Measurements from ENCODE around the gene A2M. TPM values are rescaled to one million over a fixed set of nuclear protein-coding genes. Genes with fewer than 3 reads are reported as not detected.
A peak's percentile ranks its signal among the peaks of the same experiment; 100 is the strongest.

The A2M gene
- total RNA-seq, 2 experiments from 2014 or later: 0.16 TPM; not detected in 1

DNA sequence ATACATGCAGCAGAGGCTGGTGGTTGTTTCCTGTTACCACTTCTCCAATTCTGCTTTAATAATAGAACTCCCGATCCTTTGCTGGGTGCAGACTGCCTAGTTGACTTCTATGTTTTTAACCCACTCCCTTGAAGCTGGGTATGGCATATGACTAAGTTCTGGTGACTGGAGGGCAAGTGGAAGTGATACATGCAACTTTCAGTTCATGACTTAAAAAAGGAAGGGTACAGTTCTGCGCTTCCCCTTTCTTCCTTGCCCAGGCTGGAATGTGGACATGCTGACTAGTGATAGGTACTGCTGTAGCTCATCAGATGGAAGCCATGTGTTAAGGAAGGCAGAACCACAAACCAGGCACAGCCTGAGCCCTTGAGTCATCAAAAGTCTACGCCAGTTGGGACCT, 2.4 kb upstream of the A2M start:
- intact Hi-C loops (cut with DNase I, micrococcal nuclease): no loop called here
- DNase-seq (peak; percentile 7), ATAC-seq (peak; percentile 83)

GRCh38 chr12:9114946-9115345, 773 bp downstream of the A2M start:
- ATAC-seq (no peak), DNase-seq (no peak)
- intact Hi-C loops (cut with DNase I, micrococcal nuclease): no loop called here
- peaks cover 13% of the 10 kb centered on the region for H3K4me1 Mint-ChIP-seq
- ChIA-PET CTCF (interaction anchor here (0.9 kb wide), 1 partner anchor 14 kb away, joined by 3 read pairs; no protein-coding TSS in a partner anchor), POLR2A (no interaction called here)
- no peak overlapping the region for H3K27ac Mint-ChIP-seq
- H3K9me3 Mint-ChIP-seq (ENCODE audit: low read depth): no peaks in the 10 kb centered on the region
- H3K27me3 Mint-ChIP-seq: no peaks in the 10 kb centered on the region
- no peaks in the 10 kb centered on the region for H3K36me3 Mint-ChIP-seq (ENCODE audit: low read depth)
- no peak overlapping the region for H3K4me3 Mint-ChIP-seq

More for the DNA sequence above, 2.4 kb upstream of the A2M start:
- no peak overlapping the region for H3K4me3 Mint-ChIP-seq
- CTCF ChIA-PET: interaction anchor here (1.4 kb wide), 1 partner anchor 69 kb away, joined by 3 read pairs; no protein-coding TSS in a partner anchor
- POLR2A ChIA-PET: no interaction called here
- no peaks in the 10 kb centered on the region for H3K9me3 Mint-ChIP-seq (ENCODE audit: low read depth)
- H3K4me1 Mint-ChIP-seq: peaks cover 13% of the 10 kb centered on the region
- no peak overlapping the region for H3K27ac Mint-ChIP-seq
- H3K27me3 Mint-ChIP-seq: no peaks in the 10 kb centered on the region
- no peaks in the 10 kb centered on the region for H3K36me3 Mint-ChIP-seq (ENCODE audit: low read depth)

GRCh38 chr12:9113987-9114309, 1.8 kb downstream of the A2M start:
- Mint-ChIP-seq H3K27ac (no peak overlapping the region), H3K9me3 (ENCODE audit: low read depth) (no peaks in the 10 kb centered on the region), H3K36me3 (ENCODE audit: low read depth) (no peaks in the 10 kb centered on the region), H3K27me3 (no peaks in the 10 kb centered on the region), H3K4me3 (no peak overlapping the region), H3K4me1 (peaks cover 13% of the 10 kb centered on the region)
- ChIA-PET POLR2A (no interaction called here), CTCF (interaction anchor here (0.7 kb wide), 1 partner anchor 9 kb away, joined by 3 read pairs; no protein-coding TSS in a partner anchor)
- DNase-seq: no peak
- intact Hi-C loops (cut with DNase I, micrococcal nuclease): no loop called here
- ATAC-seq: no peak

- DNase-seq (no peak), ATAC-seq (no peak)
- H3K9me3 Mint-ChIP-seq (ENCODE audit: low read depth): no peaks in the 10 kb centered on the region
- POLR2A ChIA-PET: interaction anchor here (0.6 kb wide), 1 partner anchor 49 kb away, joined by 3 read pairs; no protein-coding TSS in a partner anchor
- intact Hi-C loops (cut with DNase I, micrococcal nuclease): no loop called here
- H3K27me3 Mint-ChIP-seq: no peaks in the 10 kb centered on the region
- peaks cover 13% of the 10 kb centered on the region for H3K4me1 Mint-ChIP-seq
- CTCF ChIA-PET: interaction anchor here (1.0 kb wide), 1 partner anchor 14 kb away, joined by 4 read pairs; no protein-coding TSS in a partner anchor
- H3K27ac Mint-ChIP-seq: no peak overlapping the region
- H3K4me3 Mint-ChIP-seq: no peak overlapping the region
- no peaks in the 10 kb centered on the region for H3K36me3 Mint-ChIP-seq (ENCODE audit: low read depth)
Observed at GRCh38 chr12:9113296-9113986, 2.3 kb downstream of the A2M start.

DNA sequence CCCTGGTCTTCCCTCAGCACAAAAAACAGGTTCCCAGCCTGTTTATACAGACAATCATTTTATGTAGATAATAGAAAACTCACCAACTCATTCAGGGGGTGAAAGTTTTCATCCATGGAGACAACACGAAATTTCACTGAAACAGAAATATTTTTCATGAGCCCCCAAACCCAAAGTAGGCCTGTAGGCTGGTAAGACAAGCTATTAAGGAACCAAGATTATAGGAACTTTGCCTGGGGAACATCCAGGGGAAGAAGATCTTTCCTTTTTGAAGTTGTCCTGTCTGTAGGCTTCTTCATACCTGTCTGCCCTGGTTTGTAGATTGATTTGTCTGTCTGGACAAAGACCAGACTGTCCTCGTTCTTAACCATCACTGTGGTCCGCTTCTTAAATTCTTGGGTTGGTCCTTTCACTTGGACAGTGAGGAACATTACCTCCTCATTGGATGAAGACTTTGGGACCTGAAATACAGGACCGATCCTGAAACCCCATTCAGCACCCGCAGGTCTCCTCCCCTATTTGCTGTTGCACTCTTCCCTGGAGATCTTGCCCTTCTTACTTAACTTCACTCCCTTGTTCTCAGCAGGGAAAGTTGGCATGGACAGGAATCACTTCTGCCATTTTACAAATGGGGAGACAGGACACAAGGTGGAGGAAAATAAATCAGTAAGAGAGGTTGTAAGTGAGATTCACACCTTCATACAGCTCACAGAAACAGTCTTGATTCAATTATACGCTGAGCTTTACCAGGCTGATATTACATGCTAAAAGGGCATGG, 3.5 kb downstream of the A2M start:
- Mint-ChIP-seq H3K4me1 (peaks cover 10% of the 10 kb centered on the region), H3K36me3 (ENCODE audit: low read depth) (no peaks in the 10 kb centered on the region), H3K9me3 (ENCODE audit: low read depth) (no peaks in the 10 kb centered on the region), H3K4me3 (no peak overlapping the region), H3K27ac (no peak overlapping the region), H3K27me3 (no peaks in the 10 kb centered on the region)
- intact Hi-C loops (cut with DNase I, micrococcal nuclease): no loop called here
- ChIA-PET CTCF (interaction anchor here (1.0 kb wide), 2 partner anchors 16 to 47 kb away, joined by 3 to 4 read pairs; no protein-coding TSS in a partner anchor), POLR2A (no interaction called here)
- DNase-seq (no peak), ATAC-seq (no peak)

DNA sequence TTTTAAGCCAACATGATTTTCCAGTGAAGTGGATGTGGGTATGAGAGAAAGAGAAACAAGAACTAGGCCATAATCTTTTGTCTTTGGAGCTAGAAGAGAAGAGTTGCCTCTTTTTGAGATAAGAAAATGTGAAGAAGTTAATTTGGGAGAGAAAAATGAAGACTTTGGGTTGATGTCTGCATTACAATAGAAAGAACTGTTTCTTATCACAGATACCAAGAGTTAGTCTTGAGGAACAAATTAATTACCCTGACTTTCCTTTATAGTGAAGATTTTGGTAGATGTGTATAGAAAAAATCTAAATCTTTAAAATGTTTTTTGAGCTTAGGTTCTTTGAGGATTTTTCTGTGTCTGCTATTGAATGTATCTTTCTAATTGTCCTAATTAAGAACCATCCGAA, 4.2 kb downstream of the A2M start:
- no peak for DNase-seq
- Mint-ChIP-seq H3K9me3 (ENCODE audit: low read depth) (no peaks in the 10 kb centered on the region), H3K4me3 (no peak overlapping the region), H3K27me3 (no peaks in the 10 kb centered on the region), H3K27ac (no peak overlapping the region), H3K4me1 (peaks cover 8% of the 10 kb centered on the region), H3K36me3 (ENCODE audit: low read depth) (no peaks in the 10 kb centered on the region)
- ATAC-seq: no peak
- intact Hi-C loops (cut with DNase I, micrococcal nuclease): no loop called here
- ChIA-PET CTCF (no interaction called here), POLR2A (no interaction called here)

- ATAC-seq (no peak), DNase-seq (no peak)
- Mint-ChIP-seq H3K4me1 (no peaks in the 10 kb centered on the region), H3K27me3 (no peaks in the 10 kb centered on the region), H3K36me3 (ENCODE audit: low read depth) (no peaks in the 10 kb centered on the region), H3K9me3 (ENCODE audit: low read depth) (no peaks in the 10 kb centered on the region), H3K4me3 (no peak overlapping the region), H3K27ac (no peak overlapping the region)
- intact Hi-C loops (cut with DNase I, micrococcal nuclease): no loop called here
- CTCF ChIA-PET: interaction anchor here (1.0 kb wide), 1 partner anchor 60 kb away, joined by 3 read pairs; no protein-coding TSS in a partner anchor
- POLR2A ChIA-PET: no interaction called here
Observed at GRCh38 chr12:9109737-9110491, 5.8 kb downstream of the A2M start.

GRCh38 chr12:9109213-9109522, 6.6 kb downstream of the A2M start:
- H3K4me3 Mint-ChIP-seq: no peak overlapping the region
- CTCF ChIA-PET: interaction anchor here (1.0 kb wide), 1 partner anchor 59 kb away, joined by 3 read pairs; no protein-coding TSS in a partner anchor
- DNase-seq: no peak
- H3K4me1 Mint-ChIP-seq: no peaks in the 10 kb centered on the region
- no peaks in the 10 kb centered on the region for H3K9me3 Mint-ChIP-seq (ENCODE audit: low read depth)
- POLR2A ChIA-PET: no interaction called here
- no peaks in the 10 kb centered on the region for H3K27me3 Mint-ChIP-seq
- intact Hi-C loops (cut with DNase I, micrococcal nuclease): no loop called here
- no peak for ATAC-seq
- H3K27ac Mint-ChIP-seq: no peak overlapping the region
- no peaks in the 10 kb centered on the region for H3K36me3 Mint-ChIP-seq (ENCODE audit: low read depth)

DNA sequence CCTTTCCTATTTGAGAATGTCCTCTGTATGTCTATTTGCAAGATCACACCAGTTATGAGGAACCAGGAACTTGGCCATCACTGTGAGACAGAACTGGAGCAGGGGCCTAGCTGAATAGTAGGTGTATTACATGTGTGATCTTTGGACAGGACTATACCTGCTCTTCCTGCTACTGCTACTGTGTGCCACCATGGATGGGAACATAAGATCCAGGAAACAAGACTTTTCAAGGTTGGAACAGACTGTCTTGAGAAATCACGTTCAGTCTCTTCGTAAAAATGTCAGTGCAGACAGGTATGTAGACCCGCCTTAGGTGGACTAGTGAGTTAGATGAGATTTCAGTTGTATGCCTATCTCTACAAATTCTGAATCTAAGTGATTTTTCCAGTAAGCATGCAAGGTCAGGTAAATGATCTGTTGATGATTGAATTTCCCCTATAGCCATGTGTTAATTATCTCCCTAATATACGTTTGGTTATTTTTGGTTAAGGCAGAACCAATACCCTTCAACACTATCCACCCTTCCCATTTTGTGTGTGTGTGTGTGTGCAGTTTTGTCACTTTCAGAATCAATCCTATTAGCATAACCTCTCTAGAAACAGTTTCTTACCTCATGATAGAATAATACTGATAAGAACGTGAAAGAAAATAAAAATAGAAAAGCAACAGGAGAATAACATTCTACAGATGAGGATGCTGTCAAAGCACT, 7.1 kb downstream of the A2M start:
- ChIA-PET POLR2A (no interaction called here), CTCF (interaction anchor here (1.0 kb wide), 1 partner anchor 59 kb away, joined by 3 read pairs; no protein-coding TSS in a partner anchor)
- intact Hi-C loops (cut with DNase I, micrococcal nuclease): no loop called here
- DNase-seq: no peak
- H3K27me3 Mint-ChIP-seq: no peaks in the 10 kb centered on the region
- no peak overlapping the region for H3K4me3 Mint-ChIP-seq
- H3K36me3 Mint-ChIP-seq (ENCODE audit: low read depth): no peaks in the 10 kb centered on the region
- no peaks in the 10 kb centered on the region for H3K9me3 Mint-ChIP-seq (ENCODE audit: low read depth)
- peaks cover 3% of the 10 kb centered on the region for H3K4me1 Mint-ChIP-seq
- ATAC-seq: no peak
- H3K27ac Mint-ChIP-seq: no peak overlapping the region

DNA sequence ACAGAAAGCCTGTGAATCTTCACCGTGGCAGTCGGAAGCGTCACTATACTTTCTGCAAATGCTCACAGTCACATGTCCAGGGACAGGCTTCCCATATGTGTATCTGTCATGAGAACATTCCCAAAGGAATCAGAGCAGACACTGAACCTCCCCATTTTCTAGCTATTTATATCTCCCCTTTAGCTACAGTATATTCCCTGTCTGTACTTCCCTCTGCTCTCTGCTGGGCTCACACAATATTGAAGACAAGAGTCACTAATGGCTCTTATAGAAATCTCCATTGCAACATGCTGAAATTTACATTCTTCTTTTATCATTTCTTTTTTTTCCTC, 8.2 kb downstream of the A2M start:
- no peak for DNase-seq
- Mint-ChIP-seq H3K36me3 (ENCODE audit: low read depth) (no peaks in the 10 kb centered on the region), H3K27me3 (no peaks in the 10 kb centered on the region), H3K4me1 (peaks cover 7% of the 10 kb centered on the region), H3K9me3 (ENCODE audit: low read depth) (no peaks in the 10 kb centered on the region), H3K27ac (no peak overlapping the region), H3K4me3 (no peak overlapping the region)
- ChIA-PET CTCF (no interaction called here), POLR2A (no interaction called here)
- intact Hi-C loops (cut with DNase I, micrococcal nuclease): no loop called here
- no peak for ATAC-seq

Data from activated CD4-positive, alpha-beta T cell treated with anti-CD3 and anti-CD28 coated beads for 36 hours (primary cell).